Immature natural killer cell (primary cell): ENCODE results near the gene TAF5. TPM values are rescaled to one million over a fixed set of nuclear protein-coding genes. Genes with fewer than 3 reads are reported as not detected.

Source experiments
- DNase-seq, 3 donors: peaks; one replicate each; pipeline ENCODE4 v3.0.0; 2022; ENCODE audit warnings: mixed read lengths in 1 of 3
- H3K27ac Mint-ChIP-seq, 6 donors: one replicate each; pipeline ENCODE4 v1.8.0; 2020; ENCODE audit warnings: mixed read lengths in 6 of 6, mild to moderate bottlenecking in 5 of 6, inconsistent platforms in 4 of 6, moderate library complexity in 3 of 6
- H3K27me3 Mint-ChIP-seq, 3 donors: one replicate each; pipeline ENCODE4 v1.8.0; 2020 to 2021; ENCODE audit warnings: low read depth in 3 of 3, mild to moderate bottlenecking in 3 of 3, mixed read lengths in 3 of 3, moderate library complexity in 3 of 3, inconsistent platforms in 1 of 3
- H3K36me3 Mint-ChIP-seq, 3 donors: one replicate each; pipeline ENCODE4 v1.8.0; 2020; ENCODE audit warnings: mixed read lengths in 3 of 3, inconsistent platforms in 2 of 3, mild to moderate bottlenecking in 2 of 3
- H3K4me1 Mint-ChIP-seq, 2 donors: one replicate each; pipeline ENCODE4 v1.8.0; 2020; ENCODE audit warnings: inconsistent platforms in 2 of 2, mild to moderate bottlenecking in 2 of 2, mixed read lengths in 2 of 2, moderate library complexity in 1 of 2
- H3K4me3 Mint-ChIP-seq, 5 donors: one replicate each; pipeline ENCODE4 v1.8.0; 2020; ENCODE audit warnings: mild to moderate bottlenecking in 5 of 5, mixed read lengths in 5 of 5, inconsistent platforms in 3 of 5, moderate library complexity in 3 of 5
- H3K9me3 Mint-ChIP-seq, 6 donors: one replicate each; pipeline ENCODE4 v1.8.0; 2020; ENCODE audit warnings: mild to moderate bottlenecking in 6 of 6, mixed read lengths in 6 of 6, inconsistent platforms in 4 of 6, moderate library complexity in 3 of 6
- polyA plus RNA-seq, 3 donors: library from polyadenylated mRNA; unstranded; fragments of 300-500 nt; fragmentation: Illumina TruSeq; gene quantifications; one replicate each; pipeline ENCODE4 v1.2.3, GENCODE V29; 2021

Gene TAF5
- polyA plus RNA-seq, 3 donors from 2014 or later = 2.1 to 3.1 (median 2.8) TPM

- peaks cover 0 to 3% (median 0%) of the 10 kb centered on the region in 3 donors for H3K27me3 Mint-ChIP-seq
- no peak for DNase-seq
- H3K27ac Mint-ChIP-seq = no peak overlapping the region
- no peak overlapping the region for H3K4me3 Mint-ChIP-seq
- H3K4me1 Mint-ChIP-seq = no peaks in the 10 kb centered on the region
- no peaks in the 10 kb centered on the region for H3K9me3 Mint-ChIP-seq
- peaks cover 39 to 71% (median 41%) of the 10 kb centered on the region in 3 donors for H3K36me3 Mint-ChIP-seq
Observed at GRCh38 chr10:103419101-103419500, 51.3 kb downstream of the TAF5 start.

DNA sequence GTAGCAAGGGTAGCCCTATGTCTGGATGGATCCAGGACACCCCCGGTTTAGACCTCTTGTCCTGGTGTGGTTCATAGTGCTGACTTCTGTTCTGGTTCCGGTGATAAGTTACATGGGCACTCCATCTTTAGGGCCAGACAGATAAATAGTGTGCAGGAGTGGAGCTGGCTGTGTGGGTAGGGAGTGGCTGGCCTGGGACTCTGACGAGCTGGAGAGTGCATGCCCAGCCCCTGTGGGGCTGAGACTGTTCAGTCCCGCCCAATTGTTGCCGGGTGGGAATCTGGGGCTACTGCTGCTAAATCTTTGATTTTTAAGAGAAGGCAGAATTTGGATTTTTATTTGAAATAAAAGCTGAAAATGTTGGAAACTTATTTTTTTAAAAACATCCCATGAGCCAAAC, 56.0 kb downstream of the TAF5 start:
- Mint-ChIP-seq H3K27ac (no peak overlapping the region), H3K27me3 (no peaks in the 10 kb centered on the region), H3K36me3 (peaks cover 30 to 66% (median 37%) of the 10 kb centered on the region in 3 donors)

GRCh38 chr10:103427866-103428265, 60.1 kb downstream of the TAF5 start:
- no peak overlapping the region for H3K4me3 Mint-ChIP-seq
- peaks cover 3 to 10% of the 10 kb centered on the region in 2 donors for H3K4me1 Mint-ChIP-seq
- H3K27me3 Mint-ChIP-seq = peaks cover 0 to 2% (median 0%) of the 10 kb centered on the region in 3 donors
- no peak for DNase-seq
- no peak overlapping the region for H3K27ac Mint-ChIP-seq
- H3K9me3 Mint-ChIP-seq = no peaks in the 10 kb centered on the region
- peaks cover 24 to 66% (median 40%) of the 10 kb centered on the region in 3 donors for H3K36me3 Mint-ChIP-seq

More for the DNA sequence above, 56.0 kb downstream of the TAF5 start:
- Mint-ChIP-seq H3K4me3 (no peak overlapping the region), H3K4me1 (peaks cover 0 to under 1% of the 10 kb centered on the region in 2 donors), H3K9me3 (no peaks in the 10 kb centered on the region)
- no peak for DNase-seq

DNA sequence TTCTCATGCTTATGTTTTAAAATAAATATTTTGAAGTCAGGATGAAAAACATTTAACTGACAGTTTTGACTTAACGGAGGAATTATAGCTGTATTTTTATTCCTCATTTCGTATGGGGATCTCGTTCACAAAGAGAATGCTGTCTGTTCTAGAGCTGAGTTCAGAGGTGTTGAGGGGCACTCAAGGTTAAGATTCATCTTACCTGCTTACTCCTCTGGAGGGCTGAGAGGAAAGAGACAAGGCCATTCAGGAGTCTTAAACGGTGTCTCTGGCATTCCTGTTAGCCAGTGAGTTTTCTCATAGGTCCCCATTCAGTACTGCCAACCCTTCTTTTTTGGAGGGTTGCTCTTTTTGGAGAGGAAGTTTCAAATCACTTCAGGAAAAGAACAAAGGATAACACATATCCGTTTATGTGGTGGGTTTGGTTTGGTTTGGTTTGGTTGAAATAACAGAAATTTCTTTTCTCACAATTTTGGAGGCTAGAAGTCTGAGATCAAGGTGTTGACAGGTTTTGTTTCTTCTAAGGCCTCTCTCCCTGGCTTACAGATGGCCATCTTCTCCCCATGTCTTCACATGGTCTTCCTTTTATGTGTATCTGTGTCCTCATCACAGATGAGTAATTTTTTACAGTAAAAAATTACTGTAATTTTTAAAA, 61.3 kb downstream of the TAF5 start:
- DNase-seq = no peak
- Mint-ChIP-seq H3K27me3 (peaks cover 0 to 2% (median 0%) of the 10 kb centered on the region in 3 donors), H3K36me3 (peaks cover 20 to 65% (median 36%) of the 10 kb centered on the region in 3 donors), H3K27ac (peak overlapping the region in 4 of 6 donors; percentile 44 to 70 (median 56)), H3K9me3 (no peaks in the 10 kb centered on the region), H3K4me3 (no peak overlapping the region), H3K4me1 (peaks cover 3 to 10% of the 10 kb centered on the region in 2 donors)

DNA sequence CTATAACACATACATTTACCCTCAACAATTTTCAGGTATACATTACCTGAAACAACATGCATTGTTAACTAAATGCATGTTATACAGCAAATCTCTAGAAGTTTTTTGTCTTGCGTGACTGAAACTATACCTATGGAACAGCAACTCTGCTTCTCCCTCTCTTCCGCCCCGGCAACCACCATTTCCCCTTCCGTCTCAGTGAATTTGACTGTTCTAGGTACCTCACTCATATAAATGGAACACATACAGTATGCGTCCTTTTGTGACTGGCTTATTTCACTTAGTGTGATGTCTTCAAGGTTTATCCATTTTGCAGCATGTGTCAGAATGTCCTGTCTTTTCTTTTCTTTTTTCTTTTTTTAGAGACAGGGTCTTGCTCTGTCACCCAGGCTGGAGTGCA, 61.9 kb downstream of the TAF5 start:
- Mint-ChIP-seq H3K27me3 (peaks cover 0 to 2% (median 0%) of the 10 kb centered on the region in 3 donors), H3K4me1 (peaks cover 3 to 10% of the 10 kb centered on the region in 2 donors), H3K36me3 (peaks cover 16 to 60% (median 31%) of the 10 kb centered on the region in 3 donors), H3K27ac (peak overlapping the region in 2 of 6 donors; percentile 3 to 35), H3K4me3 (no peak overlapping the region), H3K9me3 (no peaks in the 10 kb centered on the region)
- no peak for DNase-seq

DNA sequence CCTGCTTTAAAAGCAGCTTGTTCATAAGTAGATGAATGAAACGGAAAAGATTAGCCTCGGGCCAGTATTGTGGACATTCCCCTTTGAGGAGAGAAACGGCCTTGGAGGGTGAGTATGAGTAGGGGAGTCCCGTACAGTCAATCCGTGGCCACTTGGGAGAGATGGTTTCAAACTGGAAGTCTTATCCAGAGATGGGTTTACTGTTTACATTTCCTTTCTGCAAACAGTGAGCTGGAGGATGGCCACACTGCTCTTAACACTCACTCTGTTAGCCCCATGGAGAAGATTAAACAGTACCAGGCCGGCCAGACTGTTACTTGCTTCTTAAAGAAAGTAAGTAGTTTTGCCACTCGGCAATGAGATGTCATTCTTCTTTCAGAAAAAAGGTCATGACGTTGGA, 64.1 kb downstream of the TAF5 start:
- peaks cover 0 to 2% (median 0%) of the 10 kb centered on the region in 3 donors for H3K27me3 Mint-ChIP-seq
- peaks cover 3 to 17% of the 10 kb centered on the region in 2 donors for H3K4me1 Mint-ChIP-seq
- no peaks in the 10 kb centered on the region for H3K9me3 Mint-ChIP-seq
- peaks cover 20 to 52% (median 30%) of the 10 kb centered on the region in 3 donors for H3K36me3 Mint-ChIP-seq
- no peak for DNase-seq
- H3K27ac Mint-ChIP-seq = no peak overlapping the region
- H3K4me3 Mint-ChIP-seq = no peak overlapping the region

DNA sequence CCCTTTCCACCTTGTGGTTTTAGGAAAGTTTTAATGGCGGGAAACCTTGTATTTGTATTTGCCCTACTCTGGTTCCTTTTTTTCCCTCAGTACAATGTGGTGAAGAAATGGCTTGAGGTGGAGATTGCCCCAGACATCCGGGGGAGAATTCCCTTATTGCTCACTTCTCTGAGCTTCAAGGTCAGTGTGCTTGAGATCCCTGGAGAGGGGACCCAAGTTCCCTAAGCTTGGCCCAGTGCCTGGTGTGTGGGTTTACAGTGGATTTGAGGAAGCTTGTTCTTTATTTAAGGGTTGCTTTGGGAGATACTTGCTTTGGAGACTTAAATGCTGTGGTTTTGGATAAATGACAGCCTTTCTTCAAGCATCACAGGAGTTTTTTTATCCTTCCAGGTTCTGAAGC, 66.1 kb downstream of the TAF5 start:
- Mint-ChIP-seq H3K27ac (no peak overlapping the region), H3K36me3 (peaks cover 29 to 54% (median 33%) of the 10 kb centered on the region in 3 donors), H3K9me3 (no peaks in the 10 kb centered on the region), H3K4me3 (no peak overlapping the region), H3K27me3 (peaks cover 0 to 2% (median 1%) of the 10 kb centered on the region in 3 donors), H3K4me1 (peaks cover 3 to 18% of the 10 kb centered on the region in 2 donors)
- no peak for DNase-seq

Other genes starting within 250 kb of the TAF5 start
- 100 to 1,000 TPM in 1 of 3 donors, 10 to 100 TPM in 2; 86.2 to 116 (median 91.5) TPM for gene NT5C2, start 174.7 kb upstream of the TAF5 start, polyA plus RNA-seq
- gene RPEL1, start 122.1 kb upstream of the TAF5 start, polyA plus RNA-seq = not detected
- not detected for gene INA, start 90.8 kb upstream of the TAF5 start, polyA plus RNA-seq
- 10 to 100 TPM in 1 of 3 donors, 1 to 10 TPM in 2; 7.5 to 11.6 (median 9.1) TPM for gene PCGF6, start 16.8 kb upstream of the TAF5 start, polyA plus RNA-seq
- 100 to 1,000 TPM; 420 to 588 (median 479) TPM for gene ATP5MK, start 28.5 kb downstream of the TAF5 start, polyA plus RNA-seq
- 10 to 100 TPM in 1 of 3 donors, 1 to 10 TPM in 1, under 1 TPM in 1; 0.67 to 12.0 (median 6.6) TPM for gene PDCD11, start 28.6 kb downstream of the TAF5 start, polyA plus RNA-seq
- 100 to 1,000 TPM in 1 of 3 donors, 10 to 100 TPM in 2; 43.3 to 125 (median 72.6) TPM for gene CALHM2, start 84.4 kb downstream of the TAF5 start, polyA plus RNA-seq
- under 1 TPM in 2 of 3 donors, not detected in 1; 0.56 to 0.91 TPM for gene CALHM1, start 90.9 kb downstream of the TAF5 start, polyA plus RNA-seq
- not detected for gene CALHM3, start 111.3 kb downstream of the TAF5 start, polyA plus RNA-seq
- under 1 TPM in 2 of 3 donors, not detected in 1; 0.07 to 0.35 TPM for gene NEURL1, start 125.7 kb downstream of the TAF5 start, polyA plus RNA-seq